ENCODE results near the gene POLA2.
"Not testable (repeated sequence)": the region's sequence is repeated elsewhere in the genome, so short reads cannot be mapped to it uniquely, and the experiment has no call there.

POLA2 gene

GRCh38 chr11:65330544-65330943 is 68.8 kb downstream of the POLA2 start:
- H3K36me3 Mint-ChIP-seq = peaks cover 2% of the 10 kb centered on the region
- ATAC-seq (ENCODE audit: low read depth) (no peak), DNase-seq (ENCODE audit: low spot score in 2 of 2) (no peak)
- no peaks in the 10 kb centered on the region for H3K9me3 Mint-ChIP-seq
- peaks cover 20% of the 10 kb centered on the region for H3K4me1 Mint-ChIP-seq
- no peak overlapping the region for H3K4me3 Mint-ChIP-seq
- no peak overlapping the region for H3K27ac Mint-ChIP-seq
- no peaks in the 10 kb centered on the region for H3K27me3 Mint-ChIP-seq

GRCh38 chr11:65332591-65332990 is 70.8 kb downstream of the POLA2 start:
- not testable (repeated sequence) for H3K27ac Mint-ChIP-seq; ATAC-seq (ENCODE audit: low read depth); H3K9me3 Mint-ChIP-seq; DNase-seq (ENCODE audit: low spot score in 2 of 2); H3K36me3 Mint-ChIP-seq; H3K27me3 Mint-ChIP-seq; H3K4me3 Mint-ChIP-seq
- peaks cover 21% of the 10 kb centered on the region for H3K4me1 Mint-ChIP-seq

- Mint-ChIP-seq H3K36me3 (peaks cover 10% of the 10 kb centered on the region), H3K27me3 (no peaks in the 10 kb centered on the region), H3K27ac (peak overlapping the region; percentile 84), H3K4me3 (peak overlapping the region; percentile 94), H3K4me1 (peaks cover 28% of the 10 kb centered on the region), H3K9me3 (no peaks in the 10 kb centered on the region)
- no peak for DNase-seq (ENCODE audit: low spot score in 2 of 2)
- ATAC-seq (ENCODE audit: low read depth) = no peak
Observed at GRCh38 chr11:65334696-65335295, 73.0 kb downstream of the POLA2 start.

GRCh38 chr11:65338676-65339075 is 76.9 kb downstream of the POLA2 start:
- ATAC-seq (ENCODE audit: low read depth) = no peak
- Mint-ChIP-seq H3K4me3 (no peak overlapping the region), H3K27me3 (no peaks in the 10 kb centered on the region), H3K4me1 (peaks cover 26% of the 10 kb centered on the region), H3K27ac (peak overlapping the region; percentile 21), H3K9me3 (no peaks in the 10 kb centered on the region), H3K36me3 (peaks cover 19% of the 10 kb centered on the region)
- no peak for DNase-seq (ENCODE audit: low spot score in 2 of 2)

- no peaks in the 10 kb centered on the region for H3K9me3 Mint-ChIP-seq
- no peaks in the 10 kb centered on the region for H3K27me3 Mint-ChIP-seq
- ATAC-seq (ENCODE audit: low read depth) (no peak), DNase-seq (ENCODE audit: low spot score in 2 of 2) (no peak)
- peaks cover 16% of the 10 kb centered on the region for H3K4me1 Mint-ChIP-seq
- no peak overlapping the region for H3K27ac Mint-ChIP-seq
- no peak overlapping the region for H3K4me3 Mint-ChIP-seq
- H3K36me3 Mint-ChIP-seq = peaks cover 24% of the 10 kb centered on the region
Observed at GRCh38 chr11:65340226-65340625, 78.5 kb downstream of the POLA2 start.

- no peak overlapping the region for H3K4me3 Mint-ChIP-seq
- no peak overlapping the region for H3K27ac Mint-ChIP-seq
- DNase-seq (ENCODE audit: low spot score in 2 of 2) = no peak
- H3K27me3 Mint-ChIP-seq = no peaks in the 10 kb centered on the region
- H3K4me1 Mint-ChIP-seq = peaks cover 12% of the 10 kb centered on the region
- H3K36me3 Mint-ChIP-seq = peaks cover 33% of the 10 kb centered on the region
- H3K9me3 Mint-ChIP-seq = no peaks in the 10 kb centered on the region
- ATAC-seq (ENCODE audit: low read depth) = no peak
Observed at GRCh38 chr11:65341856-65342255, 80.1 kb downstream of the POLA2 start.

Data from memory B cell (primary cell).